Mucosa of stomach (tissue), 1 donor: ENCODE data around the gene ADARB1.

Experiments
- H3K27me3 ChIP-seq: one replicate; pipeline ENCODE4 v1.7.0; 2013; ENCODE audit warnings: mild to moderate bottlenecking, low read length; ENCODE audit not compliant: control insufficient read depth, insufficient read depth
- H3K36me3 ChIP-seq: one replicate; pipeline ENCODE4 v1.7.0; 2013; ENCODE audit warnings: low read length; ENCODE audit not compliant: control insufficient read depth, insufficient read depth
- H3K4me1 ChIP-seq: one replicate; pipeline ENCODE4 v1.7.0; 2013; ENCODE audit warnings: mild to moderate bottlenecking, low read length; ENCODE audit not compliant: control insufficient read depth, insufficient read depth
- H3K4me3 ChIP-seq: one replicate; pipeline ENCODE4 v1.7.0; 2013; ENCODE audit warnings: low read length
- H3K9ac ChIP-seq: one replicate; pipeline ENCODE4 v1.7.0; 2013; ENCODE audit warnings: mild to moderate bottlenecking, low read length, moderate library complexity
- H3K9me3 ChIP-seq: one replicate; pipeline ENCODE4 v1.7.0; 2013; ENCODE audit warnings: mild to moderate bottlenecking, low read length, moderate library complexity; ENCODE audit not compliant: control insufficient read depth
- donor health status: Pancreatic carcinoma.

Gene ADARB1

GRCh38 chr21:45210461-45210983, 136.1 kb downstream of the ADARB1 start:
- no peaks in the 10 kb centered on the region for H3K27me3 ChIP-seq
- no peaks in the 10 kb centered on the region for H3K4me1 ChIP-seq
- no peak overlapping the region for H3K9ac ChIP-seq
- H3K4me3 ChIP-seq, result no peak overlapping the region
- H3K36me3 ChIP-seq, result no peaks in the 10 kb centered on the region
- H3K9me3 ChIP-seq, result no peaks in the 10 kb centered on the region

GRCh38 chr21:45211661-45212060, 137.3 kb downstream of the ADARB1 start:
- H3K9ac ChIP-seq, result no peak overlapping the region
- no peaks in the 10 kb centered on the region for H3K36me3 ChIP-seq
- H3K9me3 ChIP-seq, result no peaks in the 10 kb centered on the region
- H3K4me1 ChIP-seq, result no peaks in the 10 kb centered on the region
- no peaks in the 10 kb centered on the region for H3K27me3 ChIP-seq
- no peak overlapping the region for H3K4me3 ChIP-seq

- H3K27me3 ChIP-seq, result no peaks in the 10 kb centered on the region
- no peaks in the 10 kb centered on the region for H3K4me1 ChIP-seq
- no peak overlapping the region for H3K9ac ChIP-seq
- no peak overlapping the region for H3K4me3 ChIP-seq
- no peaks in the 10 kb centered on the region for H3K9me3 ChIP-seq
- no peaks in the 10 kb centered on the region for H3K36me3 ChIP-seq
Measured at GRCh38 chr21:45213392-45213791, 139.0 kb downstream of the ADARB1 start.

GRCh38 chr21:45215213-45215612, 140.8 kb downstream of the ADARB1 start:
- H3K4me1 ChIP-seq, result no peaks in the 10 kb centered on the region
- no peaks in the 10 kb centered on the region for H3K27me3 ChIP-seq
- no peak overlapping the region for H3K4me3 ChIP-seq
- no peak overlapping the region for H3K9ac ChIP-seq
- H3K9me3 ChIP-seq, result no peaks in the 10 kb centered on the region
- H3K36me3 ChIP-seq, result no peaks in the 10 kb centered on the region

- H3K9me3 ChIP-seq, result no peaks in the 10 kb centered on the region
- H3K36me3 ChIP-seq, result no peaks in the 10 kb centered on the region
- no peaks in the 10 kb centered on the region for H3K4me1 ChIP-seq
- no peaks in the 10 kb centered on the region for H3K27me3 ChIP-seq
- no peak overlapping the region for H3K9ac ChIP-seq
- no peak overlapping the region for H3K4me3 ChIP-seq
Measured at GRCh38 chr21:45217010-45217409, 142.6 kb downstream of the ADARB1 start.

- no peaks in the 10 kb centered on the region for H3K36me3 ChIP-seq
- no peaks in the 10 kb centered on the region for H3K9me3 ChIP-seq
- H3K27me3 ChIP-seq, result no peaks in the 10 kb centered on the region
- H3K4me1 ChIP-seq, result no peaks in the 10 kb centered on the region
- no peak overlapping the region for H3K9ac ChIP-seq
- no peak overlapping the region for H3K4me3 ChIP-seq
Measured at GRCh38 chr21:45219517-45219916, 145.1 kb downstream of the ADARB1 start.

- Histone ChIP-seq H3K36me3 (no peaks in the 10 kb centered on the region), H3K4me1 (no peaks in the 10 kb centered on the region), H3K9ac (no peak overlapping the region), H3K27me3 (no peaks in the 10 kb centered on the region), H3K4me3 (no peak overlapping the region), H3K9me3 (no peaks in the 10 kb centered on the region)
Measured at GRCh38 chr21:45220071-45220481, 145.7 kb downstream of the ADARB1 start.

GRCh38 chr21:45220714-45221490, 146.5 kb downstream of the ADARB1 start:
- Histone ChIP-seq H3K9ac (no peak overlapping the region), H3K27me3 (no peaks in the 10 kb centered on the region), H3K4me3 (no peak overlapping the region), H3K9me3 (no peaks in the 10 kb centered on the region), H3K4me1 (no peaks in the 10 kb centered on the region), H3K36me3 (no peaks in the 10 kb centered on the region)

GRCh38 chr21:45222001-45222400, 147.6 kb downstream of the ADARB1 start:
- Histone ChIP-seq H3K4me1 (no peaks in the 10 kb centered on the region), H3K27me3 (no peaks in the 10 kb centered on the region), H3K36me3 (no peaks in the 10 kb centered on the region), H3K4me3 (no peak overlapping the region), H3K9ac (no peak overlapping the region), H3K9me3 (no peaks in the 10 kb centered on the region)

- Histone ChIP-seq H3K4me3 (no peak overlapping the region), H3K4me1 (no peaks in the 10 kb centered on the region), H3K27me3 (peaks cover 3% of the 10 kb centered on the region), H3K36me3 (no peaks in the 10 kb centered on the region), H3K9me3 (no peaks in the 10 kb centered on the region), H3K9ac (no peak overlapping the region)
Measured at GRCh38 chr21:45223236-45224185, 149.1 kb downstream of the ADARB1 start.

- no peak overlapping the region for H3K4me3 ChIP-seq
- H3K36me3 ChIP-seq, result no peaks in the 10 kb centered on the region
- H3K9ac ChIP-seq, result no peak overlapping the region
- no peaks in the 10 kb centered on the region for H3K4me1 ChIP-seq
- peaks cover 3% of the 10 kb centered on the region for H3K27me3 ChIP-seq
- H3K9me3 ChIP-seq, result no peaks in the 10 kb centered on the region
Measured at GRCh38 chr21:45224189-45224938, 150.0 kb downstream of the ADARB1 start.
